ENCODE measurements around the gene ZNF124. TPM values are rescaled to one million over a fixed set of nuclear protein-coding genes. Genes with fewer than 3 reads are reported as not detected.

ZNF124 gene
- total RNA-seq, 1 experiment from 2014 or later, result 16.3 TPM

DNA sequence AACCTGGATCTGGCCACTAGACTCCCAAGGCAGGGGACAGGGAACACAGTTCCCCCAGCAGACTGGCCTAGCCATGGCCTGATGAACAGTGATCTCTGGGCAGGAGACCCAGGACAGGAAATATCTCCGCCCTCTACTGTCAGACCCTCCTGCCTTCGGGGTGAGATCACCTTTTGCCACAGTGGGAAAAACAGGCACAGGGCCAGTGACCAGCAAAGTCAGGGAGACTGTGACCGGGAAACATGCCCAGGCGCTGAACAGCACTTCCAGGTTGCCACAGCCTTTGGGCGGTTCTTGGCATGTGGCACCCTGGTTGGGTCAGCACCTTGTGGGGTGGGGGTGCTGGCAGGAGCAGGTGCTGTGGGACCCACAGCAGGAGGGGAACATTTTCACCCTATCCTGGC is 58.7 kb downstream of the ZNF124 start:
- Histone ChIP-seq H3K4me1 (ENCODE audit: control insufficient read depth in 1 of 2, insufficient read depth in 2 of 2, low read length in 2 of 2) (peaks cover 0 to 15% of the 10 kb centered on the region in 2 experiments; a peak in 1 of 4 replicates), H3K9me3 (ENCODE audit: control insufficient read depth in 1 of 2, insufficient read depth in 1 of 2, low read depth in 1 of 2, low read length in 2 of 2) (no peaks in the 10 kb centered on the region), H2AFZ (ENCODE audit: low read depth, low read length, poor library complexity, severe bottlenecking) (no peak overlapping the region), H3K79me2 (ENCODE audit: insufficient read depth, low read length) (no peaks in the 10 kb centered on the region), H3K36me3 (ENCODE audit: control insufficient read depth in 1 of 2, insufficient read depth in 2 of 2, low read length in 2 of 2) (no peaks in the 10 kb centered on the region), H3K27me3 (ENCODE audit: insufficient read depth, low read length) (no peaks in the 10 kb centered on the region), H3K4me2 (ENCODE audit: low read length) (no peak overlapping the region), H3K9ac (ENCODE audit: low read length) (no peak overlapping the region), H3K9me2 (ENCODE audit: insufficient read depth) (no peaks in the 10 kb centered on the region), H3K4me3 (replicated peaks in 1 of 2; ENCODE audit: low read depth in 1 of 2, low read length in 2 of 2) (no peak overlapping the region), H4K20me1 (ENCODE audit: insufficient read depth) (no peaks in the 10 kb centered on the region), H3K27ac (ENCODE audit: low read depth, low read length) (no peak overlapping the region)
- intact Hi-C loops (cut with micrococcal nuclease), result no loop called here
- RAD21 ChIA-PET (ENCODE audit: low non-redundant PET in 1 of 2, low total read pairs in 2 of 2, uncharacterized antibody in 2 of 2, unreplicated experiment in 2 of 2), result no interaction called here
- CTCF ChIA-PET, result no interaction called here
- ATAC-seq (no peak), DNase-seq (ENCODE audit: low read depth, low spot score) (no peak)
- BruUV-seq (replicated peaks), result no TSS peak
- TF ChIP-seq, protein P1, sequence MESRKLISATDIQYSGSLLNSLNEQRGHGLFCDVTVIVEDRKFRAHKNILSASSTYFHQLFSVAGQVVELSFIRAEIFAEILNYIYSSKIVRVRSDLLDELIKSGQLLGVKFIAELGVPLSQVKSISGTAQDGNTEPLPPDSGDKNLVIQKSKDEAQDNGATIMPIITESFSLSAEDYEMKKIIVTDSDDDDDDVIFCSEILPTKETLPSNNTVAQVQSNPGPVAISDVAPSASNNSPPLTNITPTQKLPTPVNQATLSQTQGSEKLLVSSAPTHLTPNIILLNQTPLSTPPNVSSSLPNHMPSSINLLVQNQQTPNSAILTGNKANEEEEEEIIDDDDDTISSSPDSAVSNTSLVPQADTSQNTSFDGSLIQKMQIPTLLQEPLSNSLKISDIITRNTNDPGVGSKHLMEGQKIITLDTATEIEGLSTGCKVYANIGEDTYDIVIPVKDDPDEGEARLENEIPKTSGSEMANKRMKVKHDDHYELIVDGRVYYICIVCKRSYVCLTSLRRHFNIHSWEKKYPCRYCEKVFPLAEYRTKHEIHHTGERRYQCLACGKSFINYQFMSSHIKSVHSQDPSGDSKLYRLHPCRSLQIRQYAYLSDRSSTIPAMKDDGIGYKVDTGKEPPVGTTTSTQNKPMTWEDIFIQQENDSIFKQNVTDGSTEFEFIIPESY (IDR thresholded peaks at IDR 0.05; ENCODE audit: extremely low read depth, insufficient replicate concordance, low read length), result no peak
- TF ChIP-seq, protein P2, sequence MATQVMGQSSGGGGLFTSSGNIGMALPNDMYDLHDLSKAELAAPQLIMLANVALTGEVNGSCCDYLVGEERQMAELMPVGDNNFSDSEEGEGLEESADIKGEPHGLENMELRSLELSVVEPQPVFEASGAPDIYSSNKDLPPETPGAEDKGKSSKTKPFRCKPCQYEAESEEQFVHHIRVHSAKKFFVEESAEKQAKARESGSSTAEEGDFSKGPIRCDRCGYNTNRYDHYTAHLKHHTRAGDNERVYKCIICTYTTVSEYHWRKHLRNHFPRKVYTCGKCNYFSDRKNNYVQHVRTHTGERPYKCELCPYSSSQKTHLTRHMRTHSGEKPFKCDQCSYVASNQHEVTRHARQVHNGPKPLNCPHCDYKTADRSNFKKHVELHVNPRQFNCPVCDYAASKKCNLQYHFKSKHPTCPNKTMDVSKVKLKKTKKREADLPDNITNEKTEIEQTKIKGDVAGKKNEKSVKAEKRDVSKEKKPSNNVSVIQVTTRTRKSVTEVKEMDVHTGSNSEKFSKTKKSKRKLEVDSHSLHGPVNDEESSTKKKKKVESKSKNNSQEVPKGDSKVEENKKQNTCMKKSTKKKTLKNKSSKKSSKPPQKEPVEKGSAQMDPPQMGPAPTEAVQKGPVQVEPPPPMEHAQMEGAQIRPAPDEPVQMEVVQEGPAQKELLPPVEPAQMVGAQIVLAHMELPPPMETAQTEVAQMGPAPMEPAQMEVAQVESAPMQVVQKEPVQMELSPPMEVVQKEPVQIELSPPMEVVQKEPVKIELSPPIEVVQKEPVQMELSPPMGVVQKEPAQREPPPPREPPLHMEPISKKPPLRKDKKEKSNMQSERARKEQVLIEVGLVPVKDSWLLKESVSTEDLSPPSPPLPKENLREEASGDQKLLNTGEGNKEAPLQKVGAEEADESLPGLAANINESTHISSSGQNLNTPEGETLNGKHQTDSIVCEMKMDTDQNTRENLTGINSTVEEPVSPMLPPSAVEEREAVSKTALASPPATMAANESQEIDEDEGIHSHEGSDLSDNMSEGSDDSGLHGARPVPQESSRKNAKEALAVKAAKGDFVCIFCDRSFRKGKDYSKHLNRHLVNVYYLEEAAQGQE (IDR thresholded peaks at IDR 0.05; ENCODE audit: low read depth), result no peak
- TF ChIP-seq CBX3 (IDR thresholded peaks at IDR 0.05; ENCODE audit: low read depth) (no peak), YY1 (IDR thresholded peaks at IDR 0.05; ENCODE audit: extremely low read depth, insufficient replicate concordance, low read depth, low read length) (no peak)
- POLR2A ChIA-PET, result no interaction called here
